HG03460 (cell line): ENCODE data around the gene SYNE2.
A peak's percentile ranks its signal among the peaks of the same experiment; 100 is the strongest.
"Not testable (repeated sequence)": the region's sequence is repeated elsewhere in the genome, so short reads cannot be mapped to it uniquely, and the experiment has no call there.

Source experiments
- ATAC-seq: cut with Tn5 transposase; IDR thresholded peaks from one replicate; pipeline ENCODE4 v1.9.1; 2021; ENCODE audit not compliant: unreplicated experiment

SYNE2 gene, protein sequence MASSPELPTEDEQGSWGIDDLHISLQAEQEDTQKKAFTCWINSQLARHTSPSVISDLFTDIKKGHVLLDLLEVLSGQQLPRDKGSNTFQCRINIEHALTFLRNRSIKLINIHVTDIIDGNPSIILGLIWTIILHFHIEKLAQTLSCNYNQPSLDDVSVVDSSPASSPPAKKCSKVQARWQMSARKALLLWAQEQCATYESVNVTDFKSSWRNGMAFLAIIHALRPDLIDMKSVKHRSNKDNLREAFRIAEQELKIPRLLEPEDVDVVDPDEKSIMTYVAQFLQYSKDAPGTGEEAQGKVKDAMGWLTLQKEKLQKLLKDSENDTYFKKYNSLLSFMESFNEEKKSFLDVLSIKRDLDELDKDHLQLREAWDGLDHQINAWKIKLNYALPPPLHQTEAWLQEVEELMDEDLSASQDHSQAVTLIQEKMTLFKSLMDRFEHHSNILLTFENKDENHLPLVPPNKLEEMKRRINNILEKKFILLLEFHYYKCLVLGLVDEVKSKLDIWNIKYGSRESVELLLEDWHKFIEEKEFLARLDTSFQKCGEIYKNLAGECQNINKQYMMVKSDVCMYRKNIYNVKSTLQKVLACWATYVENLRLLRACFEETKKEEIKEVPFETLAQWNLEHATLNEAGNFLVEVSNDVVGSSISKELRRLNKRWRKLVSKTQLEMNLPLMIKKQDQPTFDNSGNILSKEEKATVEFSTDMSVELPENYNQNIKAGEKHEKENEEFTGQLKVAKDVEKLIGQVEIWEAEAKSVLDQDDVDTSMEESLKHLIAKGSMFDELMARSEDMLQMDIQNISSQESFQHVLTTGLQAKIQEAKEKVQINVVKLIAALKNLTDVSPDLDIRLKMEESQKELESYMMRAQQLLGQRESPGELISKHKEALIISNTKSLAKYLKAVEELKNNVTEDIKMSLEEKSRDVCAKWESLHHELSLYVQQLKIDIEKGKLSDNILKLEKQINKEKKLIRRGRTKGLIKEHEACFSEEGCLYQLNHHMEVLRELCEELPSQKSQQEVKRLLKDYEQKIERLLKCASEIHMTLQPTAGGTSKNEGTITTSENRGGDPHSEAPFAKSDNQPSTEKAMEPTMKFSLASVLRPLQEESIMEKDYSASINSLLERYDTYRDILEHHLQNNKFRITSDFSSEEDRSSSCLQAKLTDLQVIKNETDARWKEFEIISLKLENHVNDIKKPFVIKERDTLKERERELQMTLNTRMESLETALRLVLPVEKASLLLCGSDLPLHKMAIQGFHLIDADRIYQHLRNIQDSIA (N-terminal part only)

DNA sequence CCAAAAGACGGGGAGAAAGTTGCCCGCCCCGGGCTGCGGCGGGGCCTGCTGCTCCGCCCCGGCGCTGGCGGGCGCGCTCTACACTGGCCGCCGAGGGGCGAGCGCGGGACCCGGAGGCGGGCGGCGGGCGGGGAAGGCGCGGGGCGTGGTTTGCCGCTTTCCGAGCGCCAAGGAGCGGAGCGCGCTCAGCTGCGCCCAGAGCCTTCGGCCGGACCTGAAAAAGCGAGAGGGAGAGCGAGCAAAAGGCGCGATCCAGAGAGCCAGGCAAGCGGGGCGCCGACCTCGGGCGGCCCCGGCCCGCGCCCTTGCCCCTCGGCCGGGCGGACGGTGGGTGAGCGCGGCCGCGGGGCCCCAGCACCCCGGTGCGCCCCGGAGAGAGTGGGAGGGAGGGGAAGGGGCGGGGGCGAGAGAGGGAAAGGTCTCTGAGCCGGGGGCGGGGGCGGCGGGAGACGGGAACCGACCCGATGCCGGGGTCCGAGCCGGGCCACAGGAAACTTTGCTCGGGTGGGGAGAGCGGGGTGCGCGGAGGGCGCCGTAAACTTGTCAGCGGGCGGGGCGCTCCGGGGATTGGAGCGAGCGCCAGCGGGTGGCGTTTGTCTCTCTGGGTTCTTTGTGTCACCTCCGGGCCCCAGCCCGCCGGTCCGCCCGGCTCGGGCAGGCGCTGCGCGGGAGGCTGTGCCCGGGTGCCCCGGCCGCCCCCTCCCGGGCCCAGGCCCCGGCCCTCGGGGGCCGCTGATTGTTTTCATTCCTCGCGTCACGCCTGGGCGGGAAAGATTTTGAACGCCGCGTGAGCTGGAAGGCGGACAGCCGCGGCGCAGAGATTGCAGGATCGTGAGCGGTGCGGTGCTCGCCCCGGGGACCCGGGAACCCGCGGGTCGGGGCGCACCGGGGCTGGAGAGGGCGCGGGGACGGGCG is at the start of gene SYNE2:
Gene SYNE2 (plus strand): TSS at position 188 of the 915 bp plus-strand sequence. CDS start 56,145 bp downstream, outside the sequence.
- peak; percentile 83 for ATAC-seq

DNA sequence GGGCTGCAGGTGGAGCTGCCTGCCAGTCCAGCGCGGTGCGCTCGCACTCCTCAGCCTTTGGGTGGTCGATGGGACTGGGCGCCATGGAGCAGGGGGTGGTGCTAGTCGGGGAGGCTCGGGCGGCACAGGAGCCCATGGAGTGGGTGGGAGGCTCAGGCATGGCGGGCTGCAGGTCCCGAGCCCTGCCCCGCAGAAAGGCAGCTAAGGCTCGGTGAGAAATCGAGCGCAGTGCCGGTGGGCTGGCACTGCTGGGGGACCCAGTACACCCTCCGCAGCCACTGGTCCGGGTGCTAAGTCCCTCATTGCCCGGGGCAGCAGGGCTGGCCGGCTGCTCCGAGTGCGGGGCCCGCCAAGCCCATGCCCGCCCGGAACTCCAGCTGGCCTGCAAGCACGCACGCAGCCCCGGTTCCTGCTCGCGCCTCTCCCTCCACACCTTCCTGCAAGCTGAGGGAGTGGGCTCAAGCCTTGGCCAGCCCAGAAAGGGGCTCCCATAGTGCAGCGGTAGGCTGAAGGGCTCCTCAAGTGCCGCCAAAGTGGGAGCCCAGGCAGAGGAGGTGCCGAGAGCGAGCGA is 49.5 kb upstream of the SYNE2 start:
- ATAC-seq: not testable (repeated sequence)

DNA sequence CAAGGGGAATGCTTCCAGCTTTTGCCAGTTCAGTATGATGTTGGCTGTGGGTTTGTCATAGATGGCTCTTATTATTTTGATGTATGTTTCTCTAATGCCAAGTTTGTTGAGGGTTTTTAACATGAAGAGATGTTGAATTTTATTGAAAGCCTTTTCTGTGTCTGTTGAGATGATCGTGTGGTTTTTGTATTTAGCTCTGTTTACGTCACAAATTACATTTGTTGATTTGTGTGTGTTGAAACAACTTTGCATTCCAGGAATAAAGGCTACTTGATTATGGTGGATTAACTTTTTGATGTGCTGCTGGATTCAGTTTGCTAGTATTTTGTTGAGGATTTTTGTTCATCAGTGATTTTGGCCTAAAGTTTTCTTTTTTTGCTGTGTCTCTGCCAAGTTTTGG is 46.7 kb upstream of the SYNE2 start:
- ATAC-seq: not testable (repeated sequence)

DNA sequence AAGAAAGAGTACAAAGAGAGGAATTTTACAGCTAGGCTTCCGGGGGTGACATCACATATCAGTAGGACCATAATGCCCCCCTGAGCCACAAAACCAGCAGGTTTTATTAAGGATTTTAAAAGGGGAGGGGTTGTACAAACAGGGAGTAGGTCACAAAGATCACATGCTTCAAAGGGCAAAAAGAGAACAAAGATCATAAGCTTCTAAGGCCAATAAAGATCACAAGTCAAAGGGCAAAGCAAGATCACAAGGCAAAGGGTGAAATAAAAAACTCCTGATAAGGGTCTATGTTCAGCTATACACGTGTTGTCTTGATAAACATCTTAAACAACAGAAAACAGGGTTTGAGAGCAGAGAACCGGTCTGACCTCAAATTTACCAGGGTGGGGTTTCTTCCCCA is 41.1 kb upstream of the SYNE2 start:
- not testable (repeated sequence) for ATAC-seq

DNA sequence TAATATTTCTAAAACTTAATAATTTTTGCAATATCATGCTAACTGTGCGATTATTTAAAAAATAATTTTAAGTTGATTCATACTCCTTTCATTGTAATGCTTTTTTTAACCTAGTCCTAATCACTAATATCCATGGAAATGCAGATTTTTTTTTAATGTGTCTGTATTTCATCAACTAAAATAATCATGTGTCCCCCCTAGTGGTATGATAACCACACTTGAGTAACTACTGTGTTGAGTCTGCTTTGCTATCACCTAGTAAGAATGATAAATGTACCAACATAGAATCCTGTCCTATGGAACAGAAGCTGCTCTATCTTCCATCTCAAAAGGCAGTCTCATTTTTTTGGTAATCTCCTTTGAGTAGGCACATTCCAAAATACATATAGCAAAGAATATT is 19.1 kb upstream of the SYNE2 start:
- no peak for ATAC-seq

DNA sequence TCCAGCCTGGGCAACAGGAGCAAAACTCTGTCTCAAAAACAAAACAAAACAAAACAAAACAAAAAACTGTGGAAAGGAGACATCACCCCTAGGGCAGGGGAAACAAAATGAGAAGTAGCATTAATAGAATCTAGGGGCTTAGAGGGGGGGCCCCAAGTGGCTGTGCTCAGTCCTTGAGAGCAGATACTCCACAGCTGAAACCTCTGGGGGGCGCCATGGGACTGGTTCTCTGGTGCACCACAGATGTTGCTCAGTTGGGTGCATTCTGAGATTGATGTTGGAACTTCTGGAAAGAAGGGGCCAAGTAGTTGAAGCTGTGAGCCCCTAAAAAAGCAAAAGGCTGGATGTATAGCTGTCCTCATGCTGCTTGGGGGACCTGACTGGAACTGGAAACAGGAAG is 11.8 kb upstream of the SYNE2 start:
- ATAC-seq: no peak

DNA sequence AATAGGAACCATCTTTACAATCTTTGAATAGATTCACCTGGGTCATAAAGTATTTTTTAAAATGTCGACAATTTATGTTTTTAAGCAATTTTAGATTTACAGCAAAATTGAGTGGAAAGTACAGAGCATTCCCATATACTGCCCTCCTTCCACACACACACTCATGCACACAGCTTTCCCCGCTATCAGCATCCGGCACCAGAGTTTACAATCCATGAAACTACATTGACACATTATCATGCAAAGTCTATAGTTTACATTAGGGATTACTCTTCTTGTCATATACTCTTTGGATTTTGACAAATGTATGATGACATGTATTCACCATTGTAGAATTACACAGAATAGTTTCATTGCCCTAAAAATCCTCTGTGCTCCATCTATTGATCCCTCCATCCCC is 9.0 kb upstream of the SYNE2 start:
- ATAC-seq: no peak

DNA sequence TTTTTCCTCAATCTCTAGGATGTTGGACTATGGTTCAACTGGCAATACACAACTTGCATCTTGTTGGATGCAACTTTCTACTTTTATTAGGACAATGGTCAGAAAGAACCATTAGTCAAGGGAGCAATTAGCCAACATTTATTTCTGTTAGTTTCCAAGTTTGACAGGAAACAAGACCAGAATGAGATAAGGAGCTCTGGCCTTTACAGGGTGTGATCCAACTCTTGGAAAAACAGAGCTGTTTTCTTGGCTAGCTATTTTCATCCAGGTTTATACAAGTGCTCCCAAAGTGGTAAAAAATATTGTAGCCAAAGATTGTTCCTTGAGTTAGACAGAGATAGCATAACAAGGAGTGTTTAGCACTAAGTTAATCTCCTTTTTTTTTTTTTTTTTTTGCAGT is 3.9 kb upstream of the SYNE2 start:
- no peak for ATAC-seq

DNA sequence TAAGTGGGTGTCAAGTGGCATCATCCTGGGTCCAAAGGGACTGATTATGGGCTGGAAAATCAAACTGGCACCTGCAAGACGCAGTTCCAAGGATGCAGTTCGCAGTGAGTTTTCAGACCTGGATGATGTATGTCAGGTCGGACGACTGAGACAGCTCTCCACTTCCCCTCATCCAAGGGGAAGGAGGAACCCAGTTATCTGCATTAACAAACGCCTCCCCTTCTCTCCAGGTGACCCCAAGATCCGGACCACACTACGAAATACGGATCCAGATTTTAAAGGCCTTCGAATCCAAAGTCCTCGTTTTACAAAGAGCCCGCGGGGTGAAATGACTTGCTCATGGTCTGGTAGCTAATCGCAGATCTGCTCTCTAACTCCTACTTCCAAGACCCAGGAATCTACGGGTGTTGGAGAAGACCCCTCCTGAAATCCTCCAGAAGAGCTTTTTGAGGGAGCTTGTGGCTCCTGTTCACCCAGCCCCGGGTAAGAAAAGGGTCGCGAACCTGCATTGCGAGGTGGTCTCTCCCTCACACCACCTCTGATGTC is 460 bp upstream of the SYNE2 start:
- no peak for ATAC-seq

DNA sequence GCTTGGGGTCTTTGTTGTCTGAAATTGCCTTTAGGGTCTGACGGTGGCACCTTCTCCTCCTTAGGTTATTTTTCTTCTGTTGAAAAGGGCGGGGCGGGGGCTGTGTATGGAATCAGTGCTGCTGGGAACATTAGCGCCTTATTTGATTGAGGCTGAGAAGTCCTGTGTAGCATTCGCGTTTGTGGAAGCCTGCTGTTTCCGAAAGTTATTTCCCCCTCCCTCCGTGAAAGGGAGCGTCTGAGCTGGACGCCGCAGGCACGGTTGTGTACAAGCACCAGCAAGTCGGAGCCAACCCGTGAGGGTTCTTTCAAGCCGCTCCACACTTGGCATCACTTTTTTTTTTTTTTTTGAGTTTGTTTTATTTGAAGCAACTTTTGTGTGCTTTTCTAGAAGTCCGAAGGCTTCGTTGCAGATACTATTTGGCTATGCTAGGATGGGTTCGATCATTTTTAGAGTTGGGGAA is 1.1 kb downstream of the SYNE2 start:
- no peak for ATAC-seq

DNA sequence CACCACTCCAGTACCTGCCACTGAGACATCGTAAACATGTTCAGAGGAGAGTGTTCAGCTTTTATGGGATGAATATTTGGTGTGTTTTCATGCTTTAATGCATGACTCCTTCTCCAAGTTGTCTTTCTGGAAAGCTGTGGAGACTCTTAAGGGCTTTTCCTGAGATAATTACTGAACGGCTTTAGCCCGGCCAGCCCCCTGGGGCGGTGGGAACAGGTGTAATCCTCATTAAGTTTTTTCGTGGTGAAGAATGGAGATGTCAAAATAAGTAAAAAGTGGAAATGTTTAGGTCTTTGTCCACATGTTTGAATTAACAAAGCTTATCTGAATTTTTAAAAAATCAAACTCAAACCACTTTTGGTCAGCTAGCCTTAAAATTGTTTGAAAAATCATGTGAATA is 1.5 kb downstream of the SYNE2 start:
- no peak for ATAC-seq

DNA sequence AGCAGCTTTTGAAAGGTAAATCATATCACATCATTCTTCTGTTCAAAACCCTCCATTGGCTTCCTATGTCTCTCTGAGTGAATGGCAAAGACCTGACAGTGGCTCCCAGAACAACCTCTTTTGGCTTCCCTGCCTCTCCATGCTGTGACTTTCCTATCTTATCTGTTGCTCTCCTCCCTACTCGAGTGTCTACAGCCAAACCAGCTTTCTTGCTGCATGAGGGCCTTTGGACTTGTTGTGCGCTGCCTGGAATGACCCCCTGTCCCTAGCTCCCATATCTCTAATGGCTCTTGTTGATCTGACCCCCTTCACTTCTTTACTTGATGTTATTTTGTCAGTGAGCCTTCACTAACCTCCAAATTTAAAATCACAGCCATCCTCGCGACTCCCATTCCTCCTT is 2.5 kb downstream of the SYNE2 start:
- no peak for ATAC-seq

DNA sequence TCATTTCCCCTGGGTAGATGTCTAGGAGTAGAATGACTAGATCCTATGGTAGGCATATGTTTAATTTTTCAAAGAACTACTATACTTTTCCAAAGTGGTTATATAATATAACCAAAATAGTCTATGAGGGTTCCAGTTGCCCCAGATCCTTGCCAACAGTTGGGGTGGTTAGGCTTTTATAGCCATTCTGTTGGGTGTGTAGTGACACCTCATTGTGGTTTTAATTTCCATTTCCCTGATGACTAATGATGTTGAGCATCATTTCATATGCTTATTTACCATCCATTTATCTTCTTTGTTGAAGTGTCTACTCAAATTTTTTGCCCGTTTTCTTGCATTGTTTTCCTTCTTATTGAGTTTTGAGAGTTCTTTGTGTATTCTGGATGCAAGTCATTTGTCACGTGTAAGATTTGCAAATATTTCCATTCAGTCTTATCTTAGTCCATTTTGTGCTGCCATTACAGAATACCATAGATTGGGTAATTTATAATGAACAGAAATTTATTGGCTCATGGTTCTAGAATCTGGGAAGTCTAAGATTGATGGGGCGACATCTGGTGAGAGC is 4.7 kb downstream of the SYNE2 start:
- ATAC-seq: no peak

DNA sequence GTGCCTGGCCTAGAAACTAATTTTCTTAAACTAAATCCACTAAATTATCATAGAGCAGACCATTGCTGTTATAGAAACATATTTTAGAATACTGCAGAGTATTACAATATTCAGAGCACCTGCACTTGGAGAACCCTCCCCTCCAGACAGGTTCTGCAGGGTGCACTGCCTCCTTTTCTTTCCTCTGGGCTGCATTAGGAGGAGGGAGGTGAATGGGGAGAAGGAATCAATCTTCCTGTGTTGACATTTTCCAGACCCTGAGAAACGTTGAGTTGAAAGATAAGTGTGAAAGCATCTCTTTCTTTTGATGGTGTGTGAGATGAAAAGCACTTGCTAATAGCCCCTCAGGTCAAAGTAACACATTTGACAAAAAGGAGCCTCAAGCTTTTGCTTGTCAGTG is 7.3 kb downstream of the SYNE2 start:
- ATAC-seq: no peak

DNA sequence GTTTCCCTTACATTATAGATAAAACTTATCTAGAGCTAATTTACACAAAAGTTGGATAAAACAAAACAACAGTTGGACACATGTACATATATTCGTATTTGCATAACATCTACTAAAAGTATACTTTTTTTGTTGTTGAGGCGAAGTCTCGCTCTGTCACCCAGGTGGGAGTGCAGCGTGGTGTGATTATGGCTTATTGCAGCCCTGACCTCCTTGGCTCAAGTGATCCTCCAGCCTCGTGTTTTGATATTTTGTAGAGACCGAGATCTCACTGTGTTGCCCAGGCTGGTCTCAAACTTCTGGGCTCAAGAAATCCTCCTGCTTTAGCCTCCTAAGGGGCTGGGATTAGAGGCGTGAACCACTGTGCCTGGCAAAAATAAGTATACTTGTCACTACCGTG is 9.4 kb downstream of the SYNE2 start:
- ATAC-seq: no peak

DNA sequence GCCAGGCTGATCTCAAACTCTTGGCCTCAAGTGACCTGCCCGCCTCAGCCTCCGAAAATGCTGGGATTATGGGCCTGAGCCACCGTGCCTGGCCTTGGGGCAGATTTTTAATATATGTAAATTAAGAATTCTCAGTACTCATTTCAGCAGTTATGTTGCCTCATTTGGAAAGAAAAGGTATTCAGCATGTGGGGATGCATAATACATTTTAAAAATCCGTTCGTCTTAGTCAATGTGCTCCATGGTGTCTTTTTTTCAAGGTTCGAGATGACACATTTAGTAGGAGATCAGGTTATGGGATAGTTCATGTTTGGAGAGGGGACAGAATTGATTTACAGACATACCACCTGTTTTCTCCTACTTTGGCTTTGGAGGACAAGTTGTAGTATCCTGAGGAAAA is 10.2 kb downstream of the SYNE2 start:
- no peak for ATAC-seq

DNA sequence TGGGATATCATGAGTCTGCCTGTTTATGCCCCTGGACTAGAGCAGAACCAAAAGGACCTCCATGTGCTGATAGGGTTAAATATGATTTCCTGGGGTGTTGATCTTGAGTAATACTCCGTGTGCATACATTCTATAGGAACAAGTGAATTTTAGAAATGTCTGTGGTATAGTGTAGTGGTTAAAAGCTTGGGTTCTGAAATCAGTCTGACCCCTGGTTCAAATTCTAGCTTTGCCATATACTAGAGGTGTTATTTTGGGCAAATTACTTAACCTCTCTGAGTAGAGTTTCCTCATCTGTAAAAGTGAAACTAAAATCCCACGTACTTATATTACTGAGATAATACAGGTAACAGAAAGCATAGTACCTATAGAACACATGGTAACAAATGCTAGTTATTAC is 12.0 kb downstream of the SYNE2 start:
- ATAC-seq: peak; percentile 32

DNA sequence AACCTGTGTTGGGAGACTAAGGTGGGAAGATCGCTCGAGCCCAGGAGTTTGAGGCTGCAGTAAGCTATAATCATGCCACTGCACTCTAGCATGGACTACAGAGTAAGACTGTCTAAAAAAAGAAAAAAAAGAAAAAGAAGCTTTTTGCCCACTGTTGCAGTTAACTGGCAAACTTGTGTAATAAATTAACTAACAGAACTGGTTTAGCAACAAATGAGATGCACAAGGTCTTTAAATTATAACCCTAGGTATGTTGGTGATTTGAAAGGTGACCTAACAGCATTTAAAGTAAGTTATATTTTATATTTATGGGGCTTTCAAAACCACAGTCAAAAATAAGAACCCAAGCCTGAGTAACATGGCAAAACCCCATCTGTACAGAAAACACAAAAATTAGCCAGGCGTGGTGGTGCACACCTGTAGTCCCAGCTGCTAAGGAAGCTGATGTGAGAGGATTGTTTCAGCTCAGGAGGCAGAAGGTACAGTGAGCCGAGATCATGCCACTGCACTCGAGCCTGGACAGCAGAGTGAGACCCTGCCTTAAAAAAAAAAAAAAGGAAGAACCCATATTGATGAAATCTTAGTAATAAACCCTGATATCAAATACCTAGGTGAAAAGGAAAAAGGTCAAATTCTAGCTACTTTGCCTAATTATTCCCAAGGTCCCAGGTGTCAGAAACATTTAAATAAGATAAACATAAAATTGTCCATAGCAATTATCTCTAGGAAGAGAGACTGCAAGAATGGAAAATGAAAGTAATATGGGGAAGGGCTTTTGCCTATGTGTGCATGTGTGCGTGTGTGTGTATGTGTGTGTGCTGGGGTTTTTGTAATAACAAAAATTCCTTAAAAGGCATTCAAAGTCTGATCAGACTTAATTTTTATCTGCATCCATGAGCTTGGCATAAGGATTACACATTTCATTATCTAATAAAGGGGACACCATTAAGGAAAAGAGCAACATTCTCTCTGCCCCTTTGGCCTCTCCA is 15.4 kb downstream of the SYNE2 start:
- ATAC-seq: peak; percentile 25
